Measurements from ENCODE around the gene PRTFDC1. TPM values are rescaled to one million over a fixed set of nuclear protein-coding genes. Genes with fewer than 3 reads are reported as not detected.
"Not testable (repeated sequence)": the region's sequence is repeated elsewhere in the genome, so short reads cannot be mapped to it uniquely, and the experiment has no call there.

The PRTFDC1 gene
- polyA plus RNA-seq, 3 donors: 29.7 to 40.0 (median 34.5) TPM

GRCh38 chr10:24847112-24848070, 105.0 kb downstream of the PRTFDC1 start:
- no peak for DNase-seq

- DNase-seq: no peak
Measured at GRCh38 chr10:24844742-24845141, 107.7 kb downstream of the PRTFDC1 start.

- DNase-seq: no peak
Measured at GRCh38 chr10:24843256-24843655, 109.2 kb downstream of the PRTFDC1 start.

- no peak for DNase-seq
Measured at GRCh38 chr10:24842856-24843255, 109.5 kb downstream of the PRTFDC1 start.

- DNase-seq: no peak
Measured at GRCh38 chr10:24841530-24841929, 110.9 kb downstream of the PRTFDC1 start.

GRCh38 chr10:24840784-24841183, 111.6 kb downstream of the PRTFDC1 start:
- no peak for DNase-seq

GRCh38 chr10:24837781-24838180, 114.6 kb downstream of the PRTFDC1 start:
- not testable (repeated sequence) for DNase-seq

GRCh38 chr10:24834869-24835268, 117.5 kb downstream of the PRTFDC1 start:
- DNase-seq: no peak

- DNase-seq: no peak
Measured at GRCh38 chr10:24826009-24826408, 126.4 kb downstream of the PRTFDC1 start.

GRCh38 chr10:24825551-24825950, 126.9 kb downstream of the PRTFDC1 start:
- no peak for DNase-seq

GRCh38 chr10:24824536-24824935, 127.9 kb downstream of the PRTFDC1 start:
- DNase-seq: no peak

- no peak for DNase-seq
Measured at GRCh38 chr10:24824124-24824523, 128.3 kb downstream of the PRTFDC1 start.

GRCh38 chr10:24822590-24822989, 129.8 kb downstream of the PRTFDC1 start:
- no peak for DNase-seq

- no peak for DNase-seq
Measured at GRCh38 chr10:24821986-24822385, 130.4 kb downstream of the PRTFDC1 start.

- DNase-seq: no peak
Measured at GRCh38 chr10:24816868-24817396, 135.5 kb downstream of the PRTFDC1 start.

- no peak for DNase-seq
Measured at GRCh38 chr10:24814568-24815313, 137.7 kb downstream of the PRTFDC1 start.

GRCh38 chr10:24813856-24814255, 138.6 kb downstream of the PRTFDC1 start:
- no peak for DNase-seq

- DNase-seq: no peak
Measured at GRCh38 chr10:24806262-24806661, 146.1 kb downstream of the PRTFDC1 start.

GRCh38 chr10:24804956-24805355, 147.4 kb downstream of the PRTFDC1 start:
- DNase-seq: no peak

GRCh38 chr10:24804392-24804791, 148.0 kb downstream of the PRTFDC1 start:
- DNase-seq: no peak

- no peak for DNase-seq
Measured at GRCh38 chr10:24802378-24802777, 150.0 kb downstream of the PRTFDC1 start.

GRCh38 chr10:24800861-24801260, 151.5 kb downstream of the PRTFDC1 start:
- DNase-seq: no peak

Measured in renal pelvis (tissue), 4 donors.